DOHH2 (cell line): Measurements from ENCODE around the gene SLC11A1.

Experiments used
- CTCF ChIP-seq: fragments of 200-600 bp; sonication (generic); IDR thresholded peaks from one replicate; pipeline ENCODE4 v1.5.1; 2014; ENCODE audit warnings: antibody characterized with exemption, mild to moderate bottlenecking, low read depth, low read length; ENCODE audit not compliant: poor library complexity, severe bottlenecking
- EZH2phosphoT487 ChIP-seq: fragments of 200-600 bp; sonication (generic); IDR thresholded peaks from 2 replicates; pipeline ENCODE4 v1.6.1; 2017; ENCODE audit warnings: borderline replicate concordance, mild to moderate bottlenecking, antibody characterized with exemption, low read length, moderate library complexity, mixed read lengths

GRCh38 chr2:218344755-218345417 is 37.2 kb upstream of the SLC11A1 start:
- TF ChIP-seq CTCF, result no peak
- no peak for TF ChIP-seq EZH2phosphoT487
